Esophagus muscularis mucosa (tissue), 3 donors: ENCODE measurements around the gene OBSCN.

ENCODE experiments used
- CTCF ChIP-seq, 3 experiments: fragments of 200-600 bp in 2 of 3; fragments of 450-650 bp in 1 of 3; sonication (generic) in 2 of 3; IDR thresholded peaks; one replicate each; pipeline ENCODE4 v1.5.1; 2017 to 2019; ENCODE audit warnings: antibody characterized with exemption in 3 of 3, mild to moderate bottlenecking in 2 of 3, moderate library complexity in 1 of 3
- POLR2A ChIP-seq: fragments of 450-650 bp; IDR thresholded peaks from one replicate; pipeline ENCODE4 v1.6.1; 2017; ENCODE audit warnings: antibody characterized with exemption, moderate library complexity, mild to moderate bottlenecking, low read depth

GRCh38 chr1:228376262-228376628 lies 168.4 kb downstream of the OBSCN start:
- no peak for TF ChIP-seq CTCF (IDR thresholded peaks at IDR 0.05)
- TF ChIP-seq POLR2A = no peak
